H9 (cell line): Measurements from ENCODE around the gene FASTK. TPM values are rescaled to one million over a fixed set of nuclear protein-coding genes. Genes with fewer than 3 reads are reported as not detected.

ENCODE experiments used
- DNase-seq: peaks from one replicate; pipeline ENCODE4 v3.0.0-alpha.2; 2017
- H2AFZ ChIP-seq: one replicate; pipeline ENCODE4 v1.6.1; 2013; ENCODE audit warnings: mild to moderate bottlenecking, low read length, control low read depth, moderate library complexity
- H2AK5ac ChIP-seq: 2 replicates; pipeline ENCODE4 v1.6.1; 2013; ENCODE audit warnings: low read length, control low read depth, mixed read lengths; ENCODE audit not compliant: insufficient read length
- H2BK120ac ChIP-seq: one replicate; pipeline ENCODE4 v1.6.1; 2013; ENCODE audit warnings: low read depth, mild to moderate bottlenecking, low read length, control low read depth, inconsistent platforms; ENCODE audit not compliant: poor library complexity, severe bottlenecking
- H2BK12ac ChIP-seq: 2 replicates; pipeline ENCODE4 v1.6.1; 2013; ENCODE audit warnings: low read length, control low read depth, mixed read lengths, low read depth; ENCODE audit not compliant: insufficient read length
- H2BK15ac ChIP-seq: 2 replicates; pipeline ENCODE4 v1.6.1; 2013; ENCODE audit warnings: low read depth, low read length, control low read depth
- H2BK20ac ChIP-seq: one replicate; pipeline ENCODE4 v1.6.1; 2013; ENCODE audit warnings: low read depth, mild to moderate bottlenecking, low read length, control low read depth, inconsistent platforms; ENCODE audit not compliant: poor library complexity, severe bottlenecking
- H2BK5ac ChIP-seq: 2 replicates; pipeline ENCODE4 v1.6.1; 2013; ENCODE audit warnings: low read length, control low read depth, mixed read lengths; ENCODE audit not compliant: insufficient read length
- H3K14ac ChIP-seq: 2 replicates; pipeline ENCODE4 v1.6.1; 2013; ENCODE audit warnings: low read length, control low read depth; ENCODE audit not compliant: insufficient read depth
- H3K18ac ChIP-seq: 2 replicates; pipeline ENCODE4 v1.6.1; 2013; ENCODE audit warnings: low read depth, mild to moderate bottlenecking, mixed read lengths, low read length, control low read depth; ENCODE audit not compliant: insufficient read length
- H3K23ac ChIP-seq: 2 replicates; pipeline ENCODE4 v1.6.1; 2013; ENCODE audit warnings: low read length, control low read depth, mixed read lengths, low read depth; ENCODE audit not compliant: insufficient read length
- H3K23me2 ChIP-seq: 2 replicates; pipeline ENCODE4 v1.6.1; 2013; ENCODE audit warnings: low read depth, mild to moderate bottlenecking, mixed read lengths, low read length, control low read depth; ENCODE audit not compliant: insufficient read length, poor library complexity, severe bottlenecking
- H3K27ac ChIP-seq: 2 replicates; pipeline ENCODE4 v1.5.1; 2013; ENCODE audit warnings: low read length, control low read depth, mixed read lengths, low read depth; ENCODE audit not compliant: insufficient read length
- H3K27me3 ChIP-seq: 2 replicates; pipeline ENCODE4 v1.6.1; 2013; ENCODE audit warnings: low read length, control low read depth, inconsistent platforms; ENCODE audit not compliant: insufficient read depth
- H3K4ac ChIP-seq: 2 replicates; pipeline ENCODE4 v1.6.1; 2013; ENCODE audit warnings: low read depth, mild to moderate bottlenecking, control low read depth, inconsistent platforms, low read length, moderate library complexity
- H3K4me1 ChIP-seq: 2 replicates; pipeline ENCODE4 v1.6.1; 2013; ENCODE audit warnings: low read length, control low read depth, inconsistent platforms; ENCODE audit not compliant: insufficient read depth
- H3K4me2 ChIP-seq: 2 replicates; pipeline ENCODE4 v1.6.1; 2013; ENCODE audit warnings: low read length, control low read depth, mixed read lengths; ENCODE audit not compliant: insufficient read length, insufficient read depth
- H3K56ac ChIP-seq: 2 replicates; pipeline ENCODE4 v1.6.1; 2013; ENCODE audit warnings: low read depth, mild to moderate bottlenecking, mixed read lengths, low read length, control low read depth; ENCODE audit not compliant: insufficient read length
- H3K79me1 ChIP-seq: 2 replicates; pipeline ENCODE4 v1.6.1; 2013; ENCODE audit warnings: low read depth, mild to moderate bottlenecking, moderate library complexity, low read length, control low read depth, inconsistent platforms; ENCODE audit not compliant: insufficient read depth, poor library complexity, severe bottlenecking
- H3K79me2 ChIP-seq: 2 replicates; pipeline ENCODE4 v1.6.1; 2013; ENCODE audit warnings: low read length, control low read depth, inconsistent platforms; ENCODE audit not compliant: insufficient read depth
- H3K9ac ChIP-seq: 2 replicates; pipeline ENCODE4 v1.6.1; 2013; ENCODE audit warnings: low read length, control low read depth, mixed read lengths; ENCODE audit not compliant: insufficient read length; ENCODE audit errors: extremely low read depth
- H3K9me3 ChIP-seq: one replicate; pipeline ENCODE4 v1.6.1; 2013; ENCODE audit warnings: low read depth, low read length, inconsistent platforms; ENCODE audit not compliant: control insufficient read depth
- H3T11ph ChIP-seq: one replicate; pipeline ENCODE4 v1.6.1; 2013; ENCODE audit warnings: mild to moderate bottlenecking, low read length, control low read depth, inconsistent platforms
- H4K20me1 ChIP-seq: one replicate; pipeline ENCODE4 v1.6.1; 2013; ENCODE audit not compliant: control insufficient read depth, insufficient read length, insufficient read depth
- H4K5ac ChIP-seq: 2 replicates; pipeline ENCODE4 v1.6.1; 2013; ENCODE audit warnings: low read depth, mild to moderate bottlenecking, mixed read lengths, low read length, control low read depth; ENCODE audit not compliant: insufficient read length
- H4K8ac ChIP-seq: replicated peaks from 2 replicates; pipeline ENCODE4 v1.6.1; 2013; ENCODE audit warnings: low read length, control low read depth, mixed read lengths, low read depth; ENCODE audit not compliant: insufficient read length
- H4K91ac ChIP-seq: 2 replicates; pipeline ENCODE4 v1.6.1; 2013; ENCODE audit warnings: low read depth, mild to moderate bottlenecking, moderate library complexity, mixed read lengths, low read length, control low read depth; ENCODE audit not compliant: insufficient read length
- H3K27ac Mint-ChIP-seq, 3 experiments: 2 replicates in 2 of 3; 3 replicates in 1 of 3; pipeline ENCODE4 v1.8.0; 2020 to 2021; ENCODE audit warnings: mixed read lengths in 3 of 3, mild to moderate bottlenecking in 1 of 3, moderate library complexity in 1 of 3
- H3K27me3 Mint-ChIP-seq: 2 replicates; pipeline ENCODE4 v1.8.0; 2021; ENCODE audit warnings: low read depth, mild to moderate bottlenecking, moderate library complexity, mixed read lengths
- H3K36me3 Mint-ChIP-seq, 3 experiments: 2 replicates in 2 of 3; 3 replicates in 1 of 3; pipeline ENCODE4 v1.8.0; 2020 to 2021; ENCODE audit warnings: low read depth in 3 of 3, mixed read lengths in 3 of 3; ENCODE audit not compliant: insufficient read depth in 1 of 3
- H3K4me1 Mint-ChIP-seq, 2 experiments: 2 replicates each; pipeline ENCODE4 v1.8.0; 2020; ENCODE audit warnings: mixed read lengths in 2 of 2
- H3K4me3 Mint-ChIP-seq, 2 experiments: 2 replicates in 1 of 2; 3 replicates in 1 of 2; pipeline ENCODE4 v1.8.0; 2020 to 2021; ENCODE audit warnings: mild to moderate bottlenecking in 2 of 2, mixed read lengths in 2 of 2, moderate library complexity in 1 of 2
- H3K9me3 Mint-ChIP-seq, 2 experiments: 2 replicates in 1 of 2; 3 replicates in 1 of 2; pipeline ENCODE4 v1.8.0; 2020; ENCODE audit warnings: mild to moderate bottlenecking in 2 of 2, mixed read lengths in 2 of 2, moderate library complexity in 1 of 2
- CTCF ChIP-seq: fragments of 200-600 bp; sonication (generic); conservative IDR thresholded peaks from 3 replicates; pipeline ENCODE4 v1.8.0; 2021; ENCODE audit warnings: antibody characterized with exemption, mild to moderate bottlenecking
- WGBS: extraction: QIAGEN DNeasy Blood & Tissue Kit; methylation state at CpG from one replicate; pipeline ENCODE4 v1.1.7; 2013; ENCODE audit warnings: missing lambda C conversion rate, low lambda C conversion rate, mixed read lengths; ENCODE audit not compliant: insufficient read length; ENCODE audit errors: extremely low coverage; 5-methylcytosine and 5-hydroxymethylcytosine counted together
- total RNA-seq: library from RNA; stranded (reverse); gene quantifications from 2 replicates; pipeline ENCODE4 v1.2.1, GENCODE V29; 2021

The FASTK gene
- total RNA-seq, 1 experiment from 2014 or later, result 57.8 TPM

DNA sequence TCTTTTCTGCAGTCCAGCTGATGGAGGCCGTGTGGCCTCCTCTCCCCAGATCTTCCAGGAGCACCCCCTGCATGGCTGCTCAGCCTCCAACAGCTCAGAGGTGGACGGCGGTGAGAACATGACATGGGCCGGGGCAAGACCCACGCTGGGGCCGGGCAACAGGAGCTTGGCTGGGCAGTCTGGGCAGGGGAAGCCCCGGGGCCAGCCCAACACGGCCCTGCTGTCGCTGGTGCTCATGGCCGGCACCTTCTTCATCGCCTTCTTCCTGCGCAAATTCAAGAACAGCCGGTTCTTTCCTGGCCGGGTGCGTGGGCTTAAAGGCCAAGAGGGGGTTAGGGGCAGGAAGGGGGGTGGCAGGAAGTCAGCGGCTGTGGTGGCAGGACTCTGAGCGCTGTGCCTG, 6.6 kb downstream of the FASTK start:
- TF ChIP-seq CTCF, result no peak
- peaks cover 1% of the 10 kb centered on the region; the same call in 1 of the 2 replicates for H3K27me3 Mint-ChIP-seq
- no peak overlapping the region for H3K27ac Mint-ChIP-seq
- H4K91ac ChIP-seq, result no peak overlapping the region
- H3K56ac ChIP-seq, result no peak overlapping the region
- DNase-seq, result no peak
- no peak overlapping the region for H3K23ac ChIP-seq
- H3K79me1 ChIP-seq, result no peaks in the 10 kb centered on the region
- no peak overlapping the region for H3K9ac ChIP-seq
- H3K9me3 ChIP-seq, result no peaks in the 10 kb centered on the region
- no peaks in the 10 kb centered on the region for H3K27me3 ChIP-seq
- WGBS, result no CpG with 5 or more reads among the region's 17 CpGs
- H2BK12ac ChIP-seq, result no peak overlapping the region
- H3K4ac ChIP-seq, result no peak overlapping the region
- H3K14ac ChIP-seq, result no peak overlapping the region
- H4K5ac ChIP-seq, result no peak overlapping the region
- H3K18ac ChIP-seq, result no peak overlapping the region
- H3T11ph ChIP-seq, result no peak overlapping the region
- H3K79me2 ChIP-seq, result no peaks in the 10 kb centered on the region
- no peak overlapping the region for H2BK5ac ChIP-seq
- H2AK5ac ChIP-seq, result no peak overlapping the region
- H2AFZ ChIP-seq, result no peak overlapping the region
- no peak overlapping the region for H3K4me3 Mint-ChIP-seq
- no peak overlapping the region for H2BK120ac ChIP-seq
- H3K9me3 Mint-ChIP-seq, result no peaks in the 10 kb centered on the region; a peak in 1 of 5 replicates
- H4K20me1 ChIP-seq, result no peaks in the 10 kb centered on the region
- H3K4me2 ChIP-seq, result no peak overlapping the region
- H3K36me3 Mint-ChIP-seq, result peaks cover 31 to 58% (median 57%) of the 10 kb centered on the region in 3 experiments
- H3K27ac ChIP-seq, result no peak overlapping the region
- H2BK15ac ChIP-seq, result no peak overlapping the region
- H2BK20ac ChIP-seq, result no peak overlapping the region
- H4K8ac ChIP-seq, result no peak overlapping the region
- H3K4me1 ChIP-seq, result no peaks in the 10 kb centered on the region
- H3K4me1 Mint-ChIP-seq, result peaks cover 18 to 20% of the 10 kb centered on the region in 2 experiments
- no peaks in the 10 kb centered on the region for H3K23me2 ChIP-seq
